PC-3 (cell line): ENCODE data around the gene VSTM2B. TPM values are rescaled to one million over a fixed set of nuclear protein-coding genes. Genes with fewer than 3 reads are reported as not detected.

Source experiments
- ATAC-seq: fragments of 200-7000 bp; cut with Tn5 transposase; 2 replicates; pipeline ENCODE4 v1.9.1; 2020; ENCODE audit warnings: mild to moderate bottlenecking, moderate library complexity
- BruUV-seq: library from RNA; stranded (reverse); fragments of 400-500 nt; replicated peaks from 2 replicates; lab custom pipeline; 2021; lab: Mats Ljungman, UMichigan
- CTCF ChIA-PET: fragments of 300-600 bp; sonication (Branson Sonifier 250); formaldehyde crosslinking; loops from one replicate; lab custom pipeline; 2022; ENCODE audit warnings: antibody characterized with exemption; lab: Charles Lee
- POLR2A ChIA-PET: fragments of 300-600 bp; sonication (Branson Sonifier 250); formaldehyde crosslinking; loops from one replicate; lab custom pipeline; 2022; ENCODE audit warnings: antibody characterized with exemption; ENCODE audit not compliant: unreplicated experiment; lab: Charles Lee
- DNase-seq: peaks from one replicate; pipeline ENCODE4 v3.0.0-alpha.2; 2015
- H2AFZ ChIP-seq: fragments of 300-600 bp; sonication (generic); 2 replicates; pipeline ENCODE4 v1.6.0; 2016; ENCODE audit warnings: antibody characterized with exemption, low read length
- H3F3A ChIP-seq: fragments of 300-600 bp; sonication (generic); one replicate; pipeline ENCODE4 v1.6.0; 2017; ENCODE audit warnings: antibody characterized with exemption, low read length, control low read depth, mild to moderate bottlenecking; ENCODE audit not compliant: unreplicated experiment
- H3K27ac ChIP-seq: fragments of 300-600 bp; sonication (generic); 2 replicates; pipeline ENCODE4 v1.5.1; 2016; ENCODE audit warnings: mild to moderate bottlenecking, low read length
- H3K27me3 ChIP-seq: fragments of 300-600 bp; sonication (generic); 2 replicates; pipeline ENCODE4 v1.6.1; 2016; ENCODE audit warnings: low read length, mixed read lengths
- H3K36me3 ChIP-seq: fragments of 300-600 bp; sonication (generic); 2 replicates; pipeline ENCODE4 v1.6.1; 2016; ENCODE audit warnings: low read depth, mixed run types, low read length, mixed read lengths
- H3K4me1 ChIP-seq: fragments of 300-600 bp; sonication (generic); 2 replicates; pipeline ENCODE4 v1.5.1; 2016; ENCODE audit warnings: low read length; ENCODE audit not compliant: insufficient read depth
- H3K4me2 ChIP-seq: fragments of 300-600 bp; sonication (generic); 2 replicates; pipeline ENCODE4 v1.6.0; 2016; ENCODE audit warnings: low read length
- H3K4me3 ChIP-seq: fragments of 300-600 bp; sonication (generic); 2 replicates; pipeline ENCODE4 v1.5.1; 2016; ENCODE audit warnings: mild to moderate bottlenecking, low read length, mixed read lengths
- H3K79me2 ChIP-seq: fragments of 300-600 bp; sonication (generic); 2 replicates; pipeline ENCODE4 v1.6.1; 2017; ENCODE audit warnings: low read length, mixed read lengths
- H3K9ac ChIP-seq: fragments of 300-600 bp; sonication (generic); 2 replicates; pipeline ENCODE4 v1.6.0; 2016; ENCODE audit warnings: mild to moderate bottlenecking, low read length
- H3K9me2 ChIP-seq: fragments of 300-600 bp; sonication (generic); replicated peaks from 2 replicates; pipeline ENCODE4 v1.6.1; 2016; ENCODE audit warnings: mixed run types, low read length, mixed read lengths
- H3K9me3 ChIP-seq: fragments of 300-600 bp; sonication (generic); 2 replicates; pipeline ENCODE4 v1.6.1; 2016; ENCODE audit warnings: low read length, mixed read lengths
- H4K20me1 ChIP-seq: fragments of 300-600 bp; sonication (generic); 2 replicates; pipeline ENCODE4 v1.6.1; 2016; ENCODE audit warnings: low read length, mixed read lengths
- EZH2 ChIP-seq: fragments of 300-600 bp; sonication (generic); IDR thresholded peaks from one replicate; pipeline ENCODE4 v1.6.1; 2017; ENCODE audit warnings: antibody characterized with exemption, mild to moderate bottlenecking, low read length; ENCODE audit not compliant: unreplicated experiment
- EZH2phosphoT487 ChIP-seq: fragments of 300-600 bp; sonication (generic); IDR thresholded peaks from 2 replicates; pipeline ENCODE4 v1.6.1; 2018; ENCODE audit warnings: mild to moderate bottlenecking, antibody characterized with exemption, low read length, borderline replicate concordance
- intact Hi-C: fragments of 100-400 bp; cut with micrococcal nuclease; formaldehyde crosslinking; loops from 2 replicates; pipeline ENCODE4 v1.9.0; 2023
- total RNA-seq: library from RNA; depleted of rRNA; stranded (reverse); fragments of >200 nt; gene quantifications from 2 replicates; pipeline ENCODE4 v1.2.3, GENCODE V29; 2014
- TF ChIP-seq, protein P1 (sequence below): fragments of 300-600 bp; sonication (generic); conservative IDR thresholded peaks from 2 replicates; pipeline ENCODE4 v1.5.1; 2017; ENCODE audit warnings: antibody characterized with exemption, low read depth, mild to moderate bottlenecking, low read length

VSTM2B gene
- total RNA-seq, 1 experiment from 2014 or later = not detected

DNA sequence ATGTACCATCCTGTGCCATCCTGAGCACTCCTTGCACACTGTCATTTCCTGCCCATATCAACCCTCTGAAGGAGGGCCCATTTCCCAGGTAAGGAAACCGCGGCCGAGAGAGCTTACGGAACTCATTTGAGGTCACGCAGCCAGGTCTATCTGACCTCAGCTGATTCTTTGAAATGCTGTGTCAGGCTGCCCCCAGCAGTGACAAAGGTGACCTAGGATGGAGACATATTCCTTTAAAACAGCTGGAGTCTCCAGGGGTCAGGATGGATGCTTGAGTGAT is 42.2 kb upstream of the VSTM2B start:
- no TSS peak for BruUV-seq
- H3K4me2 ChIP-seq = no peak overlapping the region
- CTCF ChIA-PET = no interaction called here
- intact Hi-C loops = no loop called here
- 0 out of 2 replicates have a peak, but pooled peaks cover 4% of the 10 kb centered on the region for H3K27me3 ChIP-seq
- no peak for DNase-seq
- ATAC-seq = no peak
- no peaks in the 10 kb centered on the region for H3K9me3 ChIP-seq
- H3K4me1 ChIP-seq = no peaks in the 10 kb centered on the region
- H3K9me2 ChIP-seq = no peaks in the 10 kb centered on the region
- no peaks in the 10 kb centered on the region for H3K79me2 ChIP-seq
- H3K9ac ChIP-seq = no peak overlapping the region
- H3K4me3 ChIP-seq = no peak overlapping the region
- TF ChIP-seq, protein P1, sequence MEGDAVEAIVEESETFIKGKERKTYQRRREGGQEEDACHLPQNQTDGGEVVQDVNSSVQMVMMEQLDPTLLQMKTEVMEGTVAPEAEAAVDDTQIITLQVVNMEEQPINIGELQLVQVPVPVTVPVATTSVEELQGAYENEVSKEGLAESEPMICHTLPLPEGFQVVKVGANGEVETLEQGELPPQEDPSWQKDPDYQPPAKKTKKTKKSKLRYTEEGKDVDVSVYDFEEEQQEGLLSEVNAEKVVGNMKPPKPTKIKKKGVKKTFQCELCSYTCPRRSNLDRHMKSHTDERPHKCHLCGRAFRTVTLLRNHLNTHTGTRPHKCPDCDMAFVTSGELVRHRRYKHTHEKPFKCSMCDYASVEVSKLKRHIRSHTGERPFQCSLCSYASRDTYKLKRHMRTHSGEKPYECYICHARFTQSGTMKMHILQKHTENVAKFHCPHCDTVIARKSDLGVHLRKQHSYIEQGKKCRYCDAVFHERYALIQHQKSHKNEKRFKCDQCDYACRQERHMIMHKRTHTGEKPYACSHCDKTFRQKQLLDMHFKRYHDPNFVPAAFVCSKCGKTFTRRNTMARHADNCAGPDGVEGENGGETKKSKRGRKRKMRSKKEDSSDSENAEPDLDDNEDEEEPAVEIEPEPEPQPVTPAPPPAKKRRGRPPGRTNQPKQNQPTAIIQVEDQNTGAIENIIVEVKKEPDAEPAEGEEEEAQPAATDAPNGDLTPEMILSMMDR = no peak
- no peak for TF ChIP-seq EZH2
- TF ChIP-seq EZH2phosphoT487 = no peak
- H3K27ac ChIP-seq = no peak overlapping the region
- no peaks in the 10 kb centered on the region for H3F3A ChIP-seq
- no peaks in the 10 kb centered on the region for H3K36me3 ChIP-seq
- no peak overlapping the region for H2AFZ ChIP-seq
- no peaks in the 10 kb centered on the region for H4K20me1 ChIP-seq
- POLR2A ChIA-PET = no interaction called here

DNA sequence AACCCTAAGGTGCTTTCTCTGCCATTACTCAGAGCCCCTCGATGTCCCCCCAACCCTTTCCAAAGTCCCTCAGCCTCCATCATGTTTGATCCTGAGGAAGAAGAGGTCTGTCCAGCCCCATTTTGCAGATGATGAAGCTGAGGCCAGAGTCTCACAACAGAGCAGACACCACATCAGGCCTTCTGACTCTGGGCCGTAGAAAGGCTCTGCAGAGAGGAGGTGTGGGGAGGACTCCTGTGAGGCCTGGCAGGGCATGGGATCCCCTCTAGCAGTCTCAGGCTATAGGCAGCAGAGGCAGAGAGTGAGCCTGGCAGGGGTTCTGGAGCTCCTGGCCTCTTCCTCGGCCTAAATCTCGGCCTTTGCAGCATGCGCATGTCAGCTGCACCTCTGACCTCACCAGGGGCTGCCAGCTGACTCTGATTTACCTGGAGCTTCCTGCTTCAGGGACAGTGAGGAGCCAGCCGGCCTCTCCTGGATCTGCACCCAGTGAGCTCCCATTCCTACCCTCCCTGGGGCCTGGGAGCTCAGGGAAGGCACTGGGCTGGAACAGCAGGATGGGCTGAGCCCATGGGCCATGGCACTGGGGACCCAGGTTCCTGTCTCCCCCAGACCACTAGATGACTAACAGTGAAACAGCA is 41.7 kb upstream of the VSTM2B start:
- Histone ChIP-seq H3K79me2 (no peaks in the 10 kb centered on the region), H3K4me1 (no peaks in the 10 kb centered on the region), H3K9me2 (no peaks in the 10 kb centered on the region), H4K20me1 (no peaks in the 10 kb centered on the region), H3K4me3 (no peak overlapping the region), H2AFZ (no peak overlapping the region), H3K9ac (no peak overlapping the region), H3K27ac (no peak overlapping the region), H3K27me3 (0 out of 2 replicates have a peak, but pooled peaks cover 4% of the 10 kb centered on the region), H3K9me3 (no peaks in the 10 kb centered on the region), H3F3A (no peaks in the 10 kb centered on the region), H3K36me3 (no peaks in the 10 kb centered on the region), H3K4me2 (no peak overlapping the region)
- no peak for TF ChIP-seq EZH2phosphoT487
- no peak for TF ChIP-seq EZH2
- TF ChIP-seq, protein P1 = no peak
- CTCF ChIA-PET = no interaction called here
- BruUV-seq = no TSS peak
- intact Hi-C loops = no loop called here
- DNase-seq (no peak), ATAC-seq (no peak)
- POLR2A ChIA-PET = no interaction called here

DNA sequence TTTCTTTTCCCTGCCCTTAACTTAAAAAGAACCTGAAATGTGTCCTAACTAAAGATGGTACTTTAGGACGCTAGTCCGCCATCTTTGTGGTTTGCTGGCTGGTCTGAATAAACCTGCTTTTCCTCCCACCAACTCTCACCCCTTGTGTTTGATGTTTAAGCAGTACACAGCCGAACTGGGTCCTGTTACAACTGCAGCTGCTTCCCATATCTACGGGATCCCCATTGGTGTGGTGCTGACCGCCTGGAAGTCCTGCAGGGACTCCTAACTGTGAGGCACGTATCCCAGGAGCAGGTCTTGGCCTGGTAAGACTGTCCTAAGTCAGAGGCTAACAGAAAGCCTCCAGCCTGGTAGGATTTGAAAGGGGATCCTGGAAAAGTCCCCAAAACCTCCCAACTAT is 40.9 kb upstream of the VSTM2B start:
- Histone ChIP-seq H2AFZ (no peak overlapping the region), H3K27me3 (0 out of 2 replicates have a peak, but pooled peaks cover 10% of the 10 kb centered on the region), H3F3A (no peaks in the 10 kb centered on the region), H3K4me3 (no peak overlapping the region), H4K20me1 (no peaks in the 10 kb centered on the region), H3K9me3 (no peaks in the 10 kb centered on the region), H3K4me1 (no peaks in the 10 kb centered on the region), H3K9ac (no peak overlapping the region), H3K9me2 (no peaks in the 10 kb centered on the region), H3K4me2 (no peak overlapping the region), H3K27ac (no peak overlapping the region), H3K79me2 (no peaks in the 10 kb centered on the region), H3K36me3 (no peaks in the 10 kb centered on the region)
- no peak for TF ChIP-seq EZH2
- TF ChIP-seq EZH2phosphoT487 = no peak
- TF ChIP-seq, protein P1 = no peak
- ATAC-seq (no peak), DNase-seq (no peak)
- intact Hi-C loops = no loop called here
- ChIA-PET POLR2A (no interaction called here), CTCF (no interaction called here)
- no TSS peak for BruUV-seq
